ENCODE measurements around the gene SRPK3. TPM values are rescaled to one million over a fixed set of nuclear protein-coding genes. Genes with fewer than 3 reads are reported as not detected.

Gene SRPK3
- total and polyA plus RNA-seq, 2 experiments from 2014 or later: 0.71 TPM; not detected in 1

DNA sequence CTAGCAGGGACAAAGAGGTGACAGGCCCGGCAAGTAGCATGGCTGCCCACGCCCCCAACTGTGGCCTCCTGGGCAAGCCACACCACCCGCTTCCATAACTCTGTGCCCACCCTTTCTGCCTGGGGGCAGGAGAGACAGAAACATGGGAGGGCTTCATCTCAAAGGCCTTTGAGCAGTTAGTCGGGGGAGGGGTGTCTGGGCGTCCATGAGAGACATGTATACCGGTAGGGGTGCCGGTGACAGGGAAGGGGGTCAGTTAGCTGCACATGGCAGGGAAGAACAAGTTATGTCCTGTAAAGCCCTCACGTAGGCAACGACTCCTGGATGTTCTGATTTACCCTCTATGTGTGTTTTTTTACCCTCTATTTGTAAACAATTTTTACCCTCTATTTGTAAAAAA, 40.2 kb downstream of the SRPK3 start:
- no peak overlapping the region for H3K4me3 ChIP-seq
- no peak overlapping the region for H3K27ac ChIP-seq
- no peaks in the 10 kb centered on the region for H3K36me3 ChIP-seq
- TF ChIP-seq, protein P1, sequence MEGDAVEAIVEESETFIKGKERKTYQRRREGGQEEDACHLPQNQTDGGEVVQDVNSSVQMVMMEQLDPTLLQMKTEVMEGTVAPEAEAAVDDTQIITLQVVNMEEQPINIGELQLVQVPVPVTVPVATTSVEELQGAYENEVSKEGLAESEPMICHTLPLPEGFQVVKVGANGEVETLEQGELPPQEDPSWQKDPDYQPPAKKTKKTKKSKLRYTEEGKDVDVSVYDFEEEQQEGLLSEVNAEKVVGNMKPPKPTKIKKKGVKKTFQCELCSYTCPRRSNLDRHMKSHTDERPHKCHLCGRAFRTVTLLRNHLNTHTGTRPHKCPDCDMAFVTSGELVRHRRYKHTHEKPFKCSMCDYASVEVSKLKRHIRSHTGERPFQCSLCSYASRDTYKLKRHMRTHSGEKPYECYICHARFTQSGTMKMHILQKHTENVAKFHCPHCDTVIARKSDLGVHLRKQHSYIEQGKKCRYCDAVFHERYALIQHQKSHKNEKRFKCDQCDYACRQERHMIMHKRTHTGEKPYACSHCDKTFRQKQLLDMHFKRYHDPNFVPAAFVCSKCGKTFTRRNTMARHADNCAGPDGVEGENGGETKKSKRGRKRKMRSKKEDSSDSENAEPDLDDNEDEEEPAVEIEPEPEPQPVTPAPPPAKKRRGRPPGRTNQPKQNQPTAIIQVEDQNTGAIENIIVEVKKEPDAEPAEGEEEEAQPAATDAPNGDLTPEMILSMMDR (IDR thresholded peaks at IDR 0.05; ENCODE audit: low read depth, low read length): no peak
- no peaks in the 10 kb centered on the region for H3K27me3 ChIP-seq
- DNase-seq (ENCODE audit: low read depth in 1 of 2, low spot score in 1 of 2): no peak
- H3K9me3 ChIP-seq (ENCODE audit: low read depth): no peaks in the 10 kb centered on the region
- no peaks in the 10 kb centered on the region for H3K4me1 ChIP-seq (ENCODE audit: low read depth)

DNA sequence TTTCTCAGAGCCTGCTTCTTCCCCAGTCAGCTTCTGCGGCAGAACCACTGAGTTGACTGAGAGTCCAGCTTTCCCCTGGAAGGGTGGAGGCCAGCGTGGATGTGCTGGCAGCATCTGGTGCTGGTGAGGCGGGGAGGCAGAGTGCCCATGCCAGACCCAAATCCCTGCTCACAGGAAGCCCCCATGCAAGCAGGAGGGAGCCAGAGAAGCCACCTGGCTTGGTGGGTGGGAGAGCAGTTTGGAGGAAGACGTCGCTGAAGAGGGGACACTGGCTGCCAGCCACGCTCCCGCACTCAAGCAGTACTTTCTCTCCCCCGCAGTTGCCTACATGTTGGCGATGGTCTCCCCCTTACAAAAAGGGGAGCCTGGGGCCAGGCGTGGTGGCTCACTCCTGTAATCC, 43.5 kb downstream of the SRPK3 start:
- TF ChIP-seq, protein P1 (IDR thresholded peaks at IDR 0.05; ENCODE audit: low read depth, low read length): no peak
- peaks cover 18% of the 10 kb centered on the region for H3K27me3 ChIP-seq
- no peaks in the 10 kb centered on the region for H3K4me1 ChIP-seq (ENCODE audit: low read depth)
- H3K27ac ChIP-seq: no peak overlapping the region
- H3K36me3 ChIP-seq: no peaks in the 10 kb centered on the region
- no peak overlapping the region for H3K4me3 ChIP-seq
- H3K9me3 ChIP-seq (ENCODE audit: low read depth): no peaks in the 10 kb centered on the region
- DNase-seq (ENCODE audit: low read depth in 1 of 2, low spot score in 1 of 2): no peak

DNA sequence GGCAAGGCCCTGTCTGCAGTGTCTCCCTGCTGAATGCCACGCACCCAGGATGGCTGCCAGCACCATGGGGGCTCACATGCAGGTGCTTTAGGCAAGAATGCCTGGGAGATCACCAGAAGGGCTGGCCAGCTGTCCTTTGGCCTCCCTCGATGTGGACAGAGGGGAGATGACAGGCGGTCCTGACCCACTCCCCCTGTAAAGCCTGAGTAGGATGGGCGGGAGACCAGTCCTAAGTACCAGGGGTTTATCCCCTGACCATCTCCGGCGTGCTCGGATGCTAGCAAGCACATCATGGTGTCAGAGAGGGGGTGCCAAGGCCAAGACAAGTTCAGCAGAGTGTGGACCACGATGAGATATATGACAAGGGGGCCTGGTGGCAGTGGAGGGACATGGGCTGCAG, 44.2 kb downstream of the SRPK3 start:
- DNase-seq (ENCODE audit: low read depth in 1 of 2, low spot score in 1 of 2): no peak
- Histone ChIP-seq H3K36me3 (no peaks in the 10 kb centered on the region), H3K9me3 (ENCODE audit: low read depth) (no peaks in the 10 kb centered on the region), H3K27ac (no peak overlapping the region), H3K27me3 (peaks cover 25% of the 10 kb centered on the region), H3K4me3 (no peak overlapping the region), H3K4me1 (ENCODE audit: low read depth) (no peaks in the 10 kb centered on the region)
- TF ChIP-seq, protein P1 (IDR thresholded peaks at IDR 0.05; ENCODE audit: low read depth, low read length): no peak

DNA sequence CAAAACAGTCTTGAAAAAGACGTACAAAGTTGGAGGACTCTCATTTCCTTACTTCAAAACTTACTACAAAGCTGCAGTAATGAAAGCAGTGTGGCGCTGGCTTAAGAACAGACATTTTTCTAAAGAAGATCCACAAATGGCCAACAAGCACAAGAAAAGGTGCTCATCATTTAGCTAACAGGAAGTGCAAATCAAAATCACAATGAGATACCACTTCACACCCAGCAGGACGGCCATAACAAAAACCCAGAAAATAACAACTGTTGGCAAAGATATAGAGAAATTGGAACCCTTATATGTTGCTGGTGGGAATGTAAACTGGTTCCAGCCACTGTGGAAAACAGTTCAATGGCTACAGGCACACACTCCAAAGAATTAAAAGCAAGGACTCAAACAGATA, 46.2 kb downstream of the SRPK3 start:
- no peaks in the 10 kb centered on the region for H3K36me3 ChIP-seq
- DNase-seq (ENCODE audit: low read depth in 1 of 2, low spot score in 1 of 2): no peak
- no peak overlapping the region for H3K27ac ChIP-seq

DNA sequence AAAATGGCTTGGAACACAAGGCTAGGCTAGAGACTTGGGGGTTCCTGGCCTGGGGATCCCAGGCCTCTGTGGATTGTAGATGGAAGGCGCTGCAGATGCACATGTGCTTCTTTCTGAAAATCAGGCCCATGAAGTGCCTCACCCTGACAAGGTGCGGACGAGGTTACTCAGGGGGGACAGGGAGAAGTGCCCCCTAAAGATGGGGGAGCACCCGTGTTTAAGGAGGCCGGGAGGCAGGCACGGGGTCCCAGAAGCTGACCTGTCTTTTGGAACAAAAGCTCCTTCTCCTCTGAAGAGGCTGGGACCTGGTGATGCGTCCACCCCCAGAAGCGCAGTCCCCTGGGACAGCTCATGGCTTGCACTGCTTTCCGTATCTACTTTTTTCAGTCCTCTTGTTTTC, 47.1 kb downstream of the SRPK3 start:
- Histone ChIP-seq H3K27me3 (peaks cover 40% of the 10 kb centered on the region), H3K36me3 (no peaks in the 10 kb centered on the region), H3K4me3 (no peak overlapping the region), H3K4me1 (ENCODE audit: low read depth) (no peaks in the 10 kb centered on the region), H3K27ac (no peak overlapping the region), H3K9me3 (ENCODE audit: low read depth) (no peaks in the 10 kb centered on the region)
- TF ChIP-seq, protein P1 (IDR thresholded peaks at IDR 0.05; ENCODE audit: low read depth, low read length): no peak
- no peak for DNase-seq (ENCODE audit: low read depth in 1 of 2, low spot score in 1 of 2)

More for the DNA sequence above, 46.2 kb downstream of the SRPK3 start:
- no peak overlapping the region for H3K4me3 ChIP-seq
- TF ChIP-seq, protein P1 (IDR thresholded peaks at IDR 0.05; ENCODE audit: low read depth, low read length): no peak
- H3K9me3 ChIP-seq (ENCODE audit: low read depth): no peaks in the 10 kb centered on the region
- peaks cover 40% of the 10 kb centered on the region for H3K27me3 ChIP-seq
- H3K4me1 ChIP-seq (ENCODE audit: low read depth): no peaks in the 10 kb centered on the region

DNA sequence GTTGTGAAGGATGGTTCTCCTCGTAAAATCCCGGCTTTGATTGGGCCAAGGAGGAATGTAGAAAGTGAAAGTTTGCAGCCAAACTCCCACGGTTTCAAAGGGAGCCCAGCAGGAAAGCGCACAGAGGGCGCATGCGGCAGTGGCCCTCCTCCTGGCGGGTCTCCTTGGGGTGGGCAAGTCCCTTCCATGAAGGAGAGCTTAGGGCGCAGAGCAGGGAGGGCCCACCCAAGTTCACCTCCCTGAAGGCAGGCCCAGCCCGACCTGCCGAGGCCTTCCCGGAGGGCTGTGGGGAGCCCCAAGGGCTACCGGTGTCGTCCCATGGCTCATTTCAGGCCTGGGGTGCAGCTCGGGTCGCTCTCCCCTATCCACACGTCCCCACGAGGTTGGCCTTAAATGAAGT, 47.5 kb downstream of the SRPK3 start:
- peak in 1 of 2 donors; percentile 14 for DNase-seq (ENCODE audit: low read depth in 1 of 2, low spot score in 1 of 2)
- no peaks in the 10 kb centered on the region for H3K36me3 ChIP-seq

More for the DNA sequence above, 47.5 kb downstream of the SRPK3 start:
- Histone ChIP-seq H3K27me3 (peaks cover 40% of the 10 kb centered on the region), H3K4me1 (ENCODE audit: low read depth) (no peaks in the 10 kb centered on the region), H3K9me3 (ENCODE audit: low read depth) (no peaks in the 10 kb centered on the region), H3K4me3 (no peak overlapping the region), H3K27ac (no peak overlapping the region)
- TF ChIP-seq, protein P1 (IDR thresholded peaks at IDR 0.05; ENCODE audit: low read depth, low read length): no peak
